ENCODE measurements around the gene MARK1. TPM values are rescaled to one million over a fixed set of nuclear protein-coding genes. Genes with fewer than 3 reads are reported as not detected.

Gene MARK1
- total and polyA plus RNA-seq, 10 of the 15 experiments (the other 5 are each of a cell fraction or from before 2014, with no cell fraction given) = 0.02 to 0.67 (median 0.12) TPM; not detected in 6

DNA sequence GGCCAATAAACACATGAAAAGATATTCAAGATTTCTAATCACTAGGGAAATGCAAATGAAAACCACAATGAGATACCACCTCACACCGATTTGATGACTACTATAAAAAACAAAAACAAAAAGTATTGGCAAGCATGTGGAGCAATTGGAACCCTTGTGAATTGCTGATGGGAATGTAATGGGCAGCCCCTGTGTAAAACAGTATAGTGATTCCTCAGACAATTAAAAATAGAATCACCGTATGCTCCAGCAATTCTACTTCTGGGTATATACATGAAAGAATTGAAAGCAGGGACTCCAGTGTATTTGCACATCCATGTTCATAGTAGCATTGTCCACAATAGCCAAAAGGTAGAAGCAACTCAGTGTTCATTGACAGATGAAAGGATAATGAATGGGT, 149.3 kb downstream of the MARK1 start:
- ChIA-PET SMC1A (ENCODE audit: uncharacterized antibody, unreplicated experiment) (interaction anchor here (1.5 kb wide), 1 partner anchor 56 kb away, joined by 6 read pairs; no protein-coding TSS in a partner anchor), RAD21 (ENCODE audit: unreplicated experiment) (no interaction called here), POLR2A (no interaction called here), CTCF (no interaction called here)
- no peaks in the 10 kb centered on the region for H3K4me1 ChIP-seq (ENCODE audit: control insufficient read depth, insufficient read depth, low read length)
- H4K20me1 ChIP-seq (ENCODE audit: control insufficient read depth, insufficient read depth) = no peaks in the 10 kb centered on the region
- no peak for DNase-seq (ENCODE audit: low read depth, low spot score)
- no peaks in the 10 kb centered on the region for H3K9me3 ChIP-seq (replicated peaks; ENCODE audit: control insufficient read depth, insufficient read depth, low read length)
- H3K36me3 ChIP-seq (ENCODE audit: control insufficient read depth in 2 of 2, insufficient read depth in 2 of 2, low read length in 1 of 2) = no peaks in the 10 kb centered on the region
- H3K27me3 ChIP-seq (replicated peaks in 1 of 2; ENCODE audit: control insufficient read depth in 2 of 2, insufficient read depth in 2 of 2, low read length in 1 of 2) = no peaks in the 10 kb centered on the region
- intact Hi-C loops (cut with micrococcal nuclease; ENCODE audit: unreplicated experiment) = no loop called here
- in situ Hi-C loops (cut with MboI) = no loop called here
- FAIRE-seq = no peak
- ATAC-seq = no peak
- WGBS (ENCODE audit: insufficient coverage, insufficient replicate concordance, low lambda C conversion rate, missing lambda C conversion rate) = 0% methylated on average over 2 of the region's 2 CpGs
- no peaks in the 10 kb centered on the region for H3K79me2 ChIP-seq (ENCODE audit: control insufficient read depth, insufficient read depth, low read length)
- BruUV-seq (replicated peaks) = no TSS peak
- H3K27ac ChIP-seq (ENCODE audit: control insufficient read depth, insufficient read depth) = no peak overlapping the region
- no peak overlapping the region for H3K4me3 ChIP-seq
- TF ChIP-seq HCFC1 (IDR thresholded peaks at IDR 0.05; ENCODE audit: low read length) (no peak), POU2F2 (IDR thresholded peaks at IDR 0.05; ENCODE audit: borderline replicate concordance, low read depth, low read length) (no peak), ATF7 (IDR thresholded peaks at IDR 0.05; ENCODE audit: low read depth) (no peak), FOXM1 (IDR thresholded peaks at IDR 0.05; ENCODE audit: low read depth, low read length) (no peak), POLR2A (IDR thresholded peaks at IDR 0.05; ENCODE audit: low read depth, low read length) (no peak), MTA2 (IDR thresholded peaks at IDR 0.05; ENCODE audit: low read depth) (no peak), SP1 (IDR thresholded peaks at IDR 0.05; ENCODE audit: low read depth, low read length) (no peak), MYB (IDR thresholded peaks at IDR 0.05; ENCODE audit: borderline replicate concordance, low read depth, low read length) (no peak), SMARCA5 (IDR thresholded peaks at IDR 0.05) (no peak), MXI1 (IDR thresholded peaks at IDR 0.05; ENCODE audit: low read depth, low read length) (no peak), MEF2B (IDR thresholded peaks at IDR 0.05; ENCODE audit: partially characterized antibody, poor library complexity, severe bottlenecking) (no peak), NFYA (IDR thresholded peaks at IDR 0.05; ENCODE audit: borderline replicate concordance, low read depth, low read length) (no peak), CREM (IDR thresholded peaks at IDR 0.05; ENCODE audit: low read depth) (no peak)
- TF ChIP-seq, protein P1, sequence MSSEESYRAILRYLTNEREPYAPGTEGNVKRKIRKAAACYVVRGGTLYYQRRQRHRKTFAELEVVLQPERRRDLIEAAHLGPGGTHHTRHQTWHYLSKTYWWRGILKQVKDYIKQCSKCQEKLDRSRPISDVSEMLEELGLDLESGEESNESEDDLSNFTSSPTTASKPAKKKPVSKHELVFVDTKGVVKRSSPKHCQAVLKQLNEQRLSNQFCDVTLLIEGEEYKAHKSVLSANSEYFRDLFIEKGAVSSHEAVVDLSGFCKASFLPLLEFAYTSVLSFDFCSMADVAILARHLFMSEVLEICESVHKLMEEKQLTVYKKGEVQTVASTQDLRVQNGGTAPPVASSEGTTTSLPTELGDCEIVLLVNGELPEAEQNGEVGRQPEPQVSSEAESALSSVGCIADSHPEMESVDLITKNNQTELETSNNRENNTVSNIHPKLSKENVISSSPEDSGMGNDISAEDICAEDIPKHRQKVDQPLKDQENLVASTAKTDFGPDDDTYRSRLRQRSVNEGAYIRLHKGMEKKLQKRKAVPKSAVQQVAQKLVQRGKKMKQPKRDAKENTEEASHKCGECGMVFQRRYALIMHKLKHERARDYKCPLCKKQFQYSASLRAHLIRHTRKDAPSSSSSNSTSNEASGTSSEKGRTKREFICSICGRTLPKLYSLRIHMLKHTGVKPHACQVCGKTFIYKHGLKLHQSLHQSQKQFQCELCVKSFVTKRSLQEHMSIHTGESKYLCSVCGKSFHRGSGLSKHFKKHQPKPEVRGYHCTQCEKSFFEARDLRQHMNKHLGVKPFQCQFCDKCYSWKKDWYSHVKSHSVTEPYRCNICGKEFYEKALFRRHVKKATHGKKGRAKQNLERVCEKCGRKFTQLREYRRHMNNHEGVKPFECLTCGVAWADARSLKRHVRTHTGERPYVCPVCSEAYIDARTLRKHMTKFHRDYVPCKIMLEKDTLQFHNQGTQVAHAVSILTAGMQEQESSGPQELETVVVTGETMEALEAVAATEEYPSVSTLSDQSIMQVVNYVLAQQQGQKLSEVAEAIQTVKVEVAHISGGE (CRISPR knock-in tag; IDR thresholded peaks at IDR 0.05) = no peak
- TF ChIP-seq, protein P2, sequence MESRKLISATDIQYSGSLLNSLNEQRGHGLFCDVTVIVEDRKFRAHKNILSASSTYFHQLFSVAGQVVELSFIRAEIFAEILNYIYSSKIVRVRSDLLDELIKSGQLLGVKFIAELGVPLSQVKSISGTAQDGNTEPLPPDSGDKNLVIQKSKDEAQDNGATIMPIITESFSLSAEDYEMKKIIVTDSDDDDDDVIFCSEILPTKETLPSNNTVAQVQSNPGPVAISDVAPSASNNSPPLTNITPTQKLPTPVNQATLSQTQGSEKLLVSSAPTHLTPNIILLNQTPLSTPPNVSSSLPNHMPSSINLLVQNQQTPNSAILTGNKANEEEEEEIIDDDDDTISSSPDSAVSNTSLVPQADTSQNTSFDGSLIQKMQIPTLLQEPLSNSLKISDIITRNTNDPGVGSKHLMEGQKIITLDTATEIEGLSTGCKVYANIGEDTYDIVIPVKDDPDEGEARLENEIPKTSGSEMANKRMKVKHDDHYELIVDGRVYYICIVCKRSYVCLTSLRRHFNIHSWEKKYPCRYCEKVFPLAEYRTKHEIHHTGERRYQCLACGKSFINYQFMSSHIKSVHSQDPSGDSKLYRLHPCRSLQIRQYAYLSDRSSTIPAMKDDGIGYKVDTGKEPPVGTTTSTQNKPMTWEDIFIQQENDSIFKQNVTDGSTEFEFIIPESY (IDR thresholded peaks at IDR 0.05) = no peak
- H3K4me2 ChIP-seq (ENCODE audit: control insufficient read depth, insufficient read depth) = no peak overlapping the region
- no peak overlapping the region for H2AFZ ChIP-seq (ENCODE audit: control insufficient read depth, low read depth, low read length)
- no peak overlapping the region for H3K9ac ChIP-seq (ENCODE audit: control insufficient read depth, insufficient read depth, low read length)

Data from GM12878 (cell line).